Liver (tissue), 3 donors: ENCODE measurements around the gene NR5A1.

ENCODE experiments used
- RAD21 ChIP-seq, 2 donors: IDR thresholded peaks; 2 replicates each; pipeline ENCODE4 v1.6.1; 2016; ENCODE audit warnings: antibody characterized with exemption in 2 of 2, mild to moderate bottlenecking in 2 of 2
- TAF1 ChIP-seq: conservative IDR thresholded peaks from 2 replicates; pipeline ENCODE4 v1.6.1; 2016; ENCODE audit warnings: antibody characterized with exemption, mild to moderate bottlenecking
- TF ChIP-seq, protein P1 (sequence below): fragments of 150-350 bp; IDR thresholded peaks from 2 replicates; pipeline ENCODE4 v1.5.1; 2017; ENCODE audit warnings: improper control_type of control experiment, low read depth, low read length; ENCODE audit not compliant: missing input control
- TF ChIP-seq, protein P2 (sequence below): IDR thresholded peaks from 2 replicates; pipeline ENCODE4 v1.6.1; 2016; ENCODE audit warnings: antibody characterized with exemption
- donor health status: healthy.
- donor health status: healthy.

DNA sequence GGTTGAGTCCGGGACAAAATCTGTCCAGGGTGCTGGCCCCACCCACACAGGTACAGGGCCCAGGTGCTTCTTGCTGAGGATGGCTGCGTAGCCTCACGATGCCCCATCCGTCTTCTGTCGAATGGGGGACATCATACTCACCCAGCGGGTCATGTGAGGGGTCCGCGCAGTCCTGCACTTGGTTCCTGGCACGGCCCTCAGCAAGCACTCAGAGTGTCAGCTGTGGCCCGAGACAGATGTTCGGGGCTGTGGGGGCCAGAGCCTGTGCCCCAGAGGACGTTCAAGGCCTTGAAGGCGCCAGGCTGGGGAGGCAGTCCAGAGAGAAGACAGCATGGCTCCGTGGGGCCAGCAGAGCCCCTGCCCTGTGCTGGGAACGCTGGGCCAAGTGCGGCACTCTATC, 27.8 kb downstream of the NR5A1 start:
- TF ChIP-seq, protein P1, sequence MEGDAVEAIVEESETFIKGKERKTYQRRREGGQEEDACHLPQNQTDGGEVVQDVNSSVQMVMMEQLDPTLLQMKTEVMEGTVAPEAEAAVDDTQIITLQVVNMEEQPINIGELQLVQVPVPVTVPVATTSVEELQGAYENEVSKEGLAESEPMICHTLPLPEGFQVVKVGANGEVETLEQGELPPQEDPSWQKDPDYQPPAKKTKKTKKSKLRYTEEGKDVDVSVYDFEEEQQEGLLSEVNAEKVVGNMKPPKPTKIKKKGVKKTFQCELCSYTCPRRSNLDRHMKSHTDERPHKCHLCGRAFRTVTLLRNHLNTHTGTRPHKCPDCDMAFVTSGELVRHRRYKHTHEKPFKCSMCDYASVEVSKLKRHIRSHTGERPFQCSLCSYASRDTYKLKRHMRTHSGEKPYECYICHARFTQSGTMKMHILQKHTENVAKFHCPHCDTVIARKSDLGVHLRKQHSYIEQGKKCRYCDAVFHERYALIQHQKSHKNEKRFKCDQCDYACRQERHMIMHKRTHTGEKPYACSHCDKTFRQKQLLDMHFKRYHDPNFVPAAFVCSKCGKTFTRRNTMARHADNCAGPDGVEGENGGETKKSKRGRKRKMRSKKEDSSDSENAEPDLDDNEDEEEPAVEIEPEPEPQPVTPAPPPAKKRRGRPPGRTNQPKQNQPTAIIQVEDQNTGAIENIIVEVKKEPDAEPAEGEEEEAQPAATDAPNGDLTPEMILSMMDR, result no peak
- TF ChIP-seq TAF1 (no peak), RAD21 (IDR thresholded peaks at IDR 0.05) (no peak)
- TF ChIP-seq, protein P2, sequence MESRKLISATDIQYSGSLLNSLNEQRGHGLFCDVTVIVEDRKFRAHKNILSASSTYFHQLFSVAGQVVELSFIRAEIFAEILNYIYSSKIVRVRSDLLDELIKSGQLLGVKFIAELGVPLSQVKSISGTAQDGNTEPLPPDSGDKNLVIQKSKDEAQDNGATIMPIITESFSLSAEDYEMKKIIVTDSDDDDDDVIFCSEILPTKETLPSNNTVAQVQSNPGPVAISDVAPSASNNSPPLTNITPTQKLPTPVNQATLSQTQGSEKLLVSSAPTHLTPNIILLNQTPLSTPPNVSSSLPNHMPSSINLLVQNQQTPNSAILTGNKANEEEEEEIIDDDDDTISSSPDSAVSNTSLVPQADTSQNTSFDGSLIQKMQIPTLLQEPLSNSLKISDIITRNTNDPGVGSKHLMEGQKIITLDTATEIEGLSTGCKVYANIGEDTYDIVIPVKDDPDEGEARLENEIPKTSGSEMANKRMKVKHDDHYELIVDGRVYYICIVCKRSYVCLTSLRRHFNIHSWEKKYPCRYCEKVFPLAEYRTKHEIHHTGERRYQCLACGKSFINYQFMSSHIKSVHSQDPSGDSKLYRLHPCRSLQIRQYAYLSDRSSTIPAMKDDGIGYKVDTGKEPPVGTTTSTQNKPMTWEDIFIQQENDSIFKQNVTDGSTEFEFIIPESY, result no peak
